Measurements from ENCODE around the gene CKAP5. TPM values are rescaled to one million over a fixed set of nuclear protein-coding genes. Genes with fewer than 3 reads are reported as not detected.

CKAP5 gene
- total RNA-seq, 1 experiment from 2014 or later, result 176 TPM

DNA sequence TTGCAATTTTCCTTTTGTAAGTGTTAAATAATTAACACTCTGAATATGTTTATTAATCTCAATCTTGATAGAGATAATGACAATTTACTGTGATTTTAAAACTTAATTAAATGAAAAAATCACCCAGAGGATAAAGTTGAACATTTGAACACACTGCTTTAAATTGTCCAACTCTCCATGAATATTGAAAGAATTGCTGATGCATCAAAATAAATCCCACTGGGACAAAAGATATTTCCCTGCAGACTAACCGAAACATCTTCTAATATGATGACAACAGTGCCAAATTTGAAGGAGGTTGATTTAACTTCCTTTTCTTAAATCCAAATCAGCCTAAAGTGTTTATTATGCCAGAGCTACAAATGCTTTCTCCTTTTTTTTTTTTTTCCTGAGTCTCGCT, 79.4 kb downstream of the CKAP5 start:
- Histone ChIP-seq H3K27me3 (no peaks in the 10 kb centered on the region), H3K4me1 (no peaks in the 10 kb centered on the region), H3K27ac (no peak overlapping the region), H3K36me3 (peaks cover 94% of the 10 kb centered on the region), H3K9me3 (replicated peaks) (no peaks in the 10 kb centered on the region), H3K4me3 (no peak overlapping the region)
- DNase-seq, result no peak

DNA sequence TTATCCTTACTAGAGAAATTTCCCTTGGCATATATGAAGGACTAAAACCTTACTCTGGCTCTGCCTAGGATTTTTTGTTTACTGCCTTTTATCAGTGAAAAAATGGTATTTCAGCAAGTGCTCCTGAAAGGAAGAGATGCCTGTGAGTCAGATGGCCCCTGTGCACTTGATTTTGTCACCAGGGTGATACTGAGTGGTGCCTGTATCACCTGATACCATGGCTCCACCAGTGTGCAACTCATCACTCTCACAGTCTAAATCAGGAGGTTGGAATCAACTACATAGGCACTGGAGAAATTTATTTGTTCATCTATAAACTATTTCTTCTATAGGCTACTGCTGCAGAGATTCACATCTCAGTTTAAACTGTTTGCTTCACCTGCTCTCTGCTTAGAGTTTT, 83.8 kb downstream of the CKAP5 start:
- Histone ChIP-seq H3K9me3 (replicated peaks) (no peaks in the 10 kb centered on the region), H3K36me3 (peaks cover 91% of the 10 kb centered on the region), H3K27me3 (no peaks in the 10 kb centered on the region), H3K4me1 (no peaks in the 10 kb centered on the region), H3K4me3 (no peak overlapping the region), H3K27ac (no peak overlapping the region)
- DNase-seq, result no peak

- no peak for DNase-seq
- H3K36me3 ChIP-seq, result peaks cover 91% of the 10 kb centered on the region
- no peak overlapping the region for H3K27ac ChIP-seq
- no peaks in the 10 kb centered on the region for H3K9me3 ChIP-seq (replicated peaks)
- no peaks in the 10 kb centered on the region for H3K4me1 ChIP-seq
- no peaks in the 10 kb centered on the region for H3K27me3 ChIP-seq
- H3K4me3 ChIP-seq, result no peak overlapping the region
Observed at GRCh38 chr11:46761807-46762206, 84.3 kb downstream of the CKAP5 start.

- no peak for DNase-seq
- Histone ChIP-seq H3K4me1 (no peaks in the 10 kb centered on the region), H3K9me3 (replicated peaks) (no peaks in the 10 kb centered on the region), H3K36me3 (peaks cover 89% of the 10 kb centered on the region), H3K4me3 (no peak overlapping the region), H3K27me3 (no peaks in the 10 kb centered on the region), H3K27ac (no peak overlapping the region)
Observed at GRCh38 chr11:46760429-46761128, 85.5 kb downstream of the CKAP5 start.

GRCh38 chr11:46759196-46759595, 86.9 kb downstream of the CKAP5 start:
- Histone ChIP-seq H3K9me3 (replicated peaks) (no peaks in the 10 kb centered on the region), H3K27ac (no peak overlapping the region), H3K4me3 (no peak overlapping the region), H3K4me1 (no peaks in the 10 kb centered on the region), H3K27me3 (no peaks in the 10 kb centered on the region), H3K36me3 (peaks cover 93% of the 10 kb centered on the region)
- DNase-seq, result no peak

- H3K4me3 ChIP-seq, result no peak overlapping the region
- DNase-seq, result no peak
- H3K36me3 ChIP-seq, result peaks cover 90% of the 10 kb centered on the region
- no peaks in the 10 kb centered on the region for H3K9me3 ChIP-seq (replicated peaks)
- H3K27ac ChIP-seq, result no peak overlapping the region
- no peaks in the 10 kb centered on the region for H3K4me1 ChIP-seq
- H3K27me3 ChIP-seq, result no peaks in the 10 kb centered on the region
Observed at GRCh38 chr11:46755962-46756361, 90.1 kb downstream of the CKAP5 start.

DNA sequence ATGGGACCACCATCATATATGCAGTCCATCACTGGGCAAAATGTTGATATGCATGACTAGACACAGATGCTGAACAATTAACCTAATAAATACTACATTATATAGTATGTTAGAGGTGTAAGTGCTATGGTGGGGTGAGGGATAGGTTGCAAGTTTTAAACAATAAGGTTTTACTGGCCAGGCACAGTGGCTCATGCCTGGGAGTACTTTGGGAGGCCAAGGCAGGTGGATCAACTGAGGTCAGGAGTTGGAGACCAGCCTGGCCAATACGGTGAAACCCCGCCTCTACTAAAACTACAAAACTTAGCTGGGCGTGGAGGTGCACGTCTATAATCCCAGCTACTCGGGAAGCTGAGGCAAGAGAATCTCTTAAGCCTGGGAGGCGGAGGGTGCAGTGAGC, 98.9 kb downstream of the CKAP5 start:
- Histone ChIP-seq H3K4me1 (no peaks in the 10 kb centered on the region), H3K27me3 (no peaks in the 10 kb centered on the region), H3K4me3 (no peak overlapping the region), H3K36me3 (peaks cover 95% of the 10 kb centered on the region), H3K9me3 (replicated peaks) (no peaks in the 10 kb centered on the region), H3K27ac (no peak overlapping the region)
- DNase-seq, result no peak

DNA sequence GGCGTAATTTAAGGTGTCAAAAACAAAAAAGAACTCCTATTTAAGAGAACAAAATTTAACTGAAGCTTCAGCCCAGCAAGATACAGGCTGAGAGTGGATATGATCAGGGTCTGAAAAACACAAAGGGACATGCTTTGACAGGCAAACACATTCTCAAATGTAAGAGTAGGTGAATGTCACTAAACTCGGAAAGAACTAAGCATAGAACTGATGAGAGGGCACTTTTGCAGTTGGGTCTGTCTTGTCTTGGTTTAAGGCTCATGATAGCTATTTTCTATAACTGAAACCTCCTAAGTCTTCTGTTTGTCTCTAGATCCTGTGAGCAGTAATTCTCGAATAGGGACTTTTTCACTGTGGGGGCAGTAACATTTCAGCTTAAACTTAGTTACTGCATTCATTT, 100.1 kb downstream of the CKAP5 start:
- no peaks in the 10 kb centered on the region for H3K4me1 ChIP-seq
- no peaks in the 10 kb centered on the region for H3K27me3 ChIP-seq
- DNase-seq, result no peak
- H3K27ac ChIP-seq, result no peak overlapping the region
- H3K4me3 ChIP-seq, result no peak overlapping the region
- no peaks in the 10 kb centered on the region for H3K9me3 ChIP-seq (replicated peaks)
- H3K36me3 ChIP-seq, result peaks cover 96% of the 10 kb centered on the region

GRCh38 chr11:46745328-46745727, 100.8 kb downstream of the CKAP5 start:
- H3K4me1 ChIP-seq, result no peaks in the 10 kb centered on the region
- no peak overlapping the region for H3K4me3 ChIP-seq
- H3K9me3 ChIP-seq (replicated peaks), result no peaks in the 10 kb centered on the region
- peaks cover 95% of the 10 kb centered on the region for H3K36me3 ChIP-seq
- no peak overlapping the region for H3K27ac ChIP-seq
- no peaks in the 10 kb centered on the region for H3K27me3 ChIP-seq
- no peak for DNase-seq

GRCh38 chr11:46743693-46744339, 102.3 kb downstream of the CKAP5 start:
- Histone ChIP-seq H3K27ac (no peak overlapping the region), H3K27me3 (no peaks in the 10 kb centered on the region), H3K9me3 (replicated peaks) (no peaks in the 10 kb centered on the region), H3K4me1 (no peaks in the 10 kb centered on the region), H3K4me3 (no peak overlapping the region), H3K36me3 (peaks cover 83% of the 10 kb centered on the region)
- no peak for DNase-seq

DNA sequence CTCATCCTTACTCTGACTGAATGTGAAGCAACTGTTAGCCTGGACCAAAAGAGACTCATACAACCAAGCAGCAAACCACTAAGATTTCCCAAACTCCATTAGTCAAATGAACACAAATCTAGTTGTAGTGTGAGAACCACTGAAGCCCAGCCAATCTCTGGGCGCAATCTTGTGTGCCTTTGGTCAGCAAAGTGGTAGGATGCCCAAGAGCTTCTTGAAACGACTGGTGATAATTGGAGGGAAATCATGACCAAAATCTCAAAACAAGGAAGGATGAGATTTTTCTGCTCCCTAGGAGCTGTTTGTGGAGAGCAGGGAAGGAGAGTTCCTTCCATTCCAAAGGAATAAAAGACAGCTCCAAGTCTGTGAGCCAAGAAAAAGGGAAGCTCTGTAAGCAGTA, 103.0 kb downstream of the CKAP5 start:
- DNase-seq, result no peak
- no peaks in the 10 kb centered on the region for H3K9me3 ChIP-seq (replicated peaks)
- no peaks in the 10 kb centered on the region for H3K27me3 ChIP-seq
- no peak overlapping the region for H3K4me3 ChIP-seq
- H3K4me1 ChIP-seq, result no peaks in the 10 kb centered on the region
- no peak overlapping the region for H3K27ac ChIP-seq
- peaks cover 75% of the 10 kb centered on the region for H3K36me3 ChIP-seq

DNA sequence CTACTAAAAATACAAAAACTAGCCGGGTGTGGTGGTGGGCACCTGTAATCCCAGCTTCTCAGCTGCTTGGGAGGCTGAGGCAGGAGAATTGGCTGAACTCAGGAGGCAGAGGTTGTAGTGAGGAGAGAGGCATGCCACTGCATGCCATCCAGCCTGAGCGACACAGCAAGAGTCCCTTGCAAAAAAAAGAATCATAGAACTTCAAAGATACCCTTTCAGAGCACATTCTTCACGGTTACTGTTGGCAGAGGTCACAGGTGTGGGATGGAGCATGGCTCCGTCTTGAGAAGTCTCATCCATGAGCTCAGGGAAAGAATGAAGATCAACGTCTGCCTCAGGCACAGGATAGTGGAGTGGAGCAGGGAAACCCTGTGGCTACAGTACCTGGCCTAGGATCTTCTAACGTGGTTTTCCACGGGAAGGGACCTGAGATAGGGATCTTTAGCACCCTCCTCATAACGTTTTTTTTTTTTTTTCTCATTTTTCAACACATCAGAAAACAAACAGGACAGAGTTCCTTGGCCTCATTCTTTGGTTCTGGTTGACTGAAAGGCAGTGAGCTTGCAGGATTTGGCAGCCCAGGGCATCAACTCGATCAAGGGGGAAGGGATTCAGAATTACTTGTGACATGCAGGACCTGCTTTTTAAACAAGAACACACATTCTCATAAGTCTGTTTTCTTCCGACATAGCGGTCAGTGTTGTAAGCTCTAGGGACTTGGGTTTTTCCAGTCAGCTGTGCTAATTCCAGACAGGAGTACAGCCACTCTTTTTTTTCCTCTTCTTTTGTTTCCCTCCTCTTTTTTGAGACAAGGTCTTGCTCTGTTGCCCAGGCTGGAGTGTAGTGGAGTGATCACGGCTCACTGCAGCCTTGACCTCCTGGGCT, 104.2 kb downstream of the CKAP5 start:
- Histone ChIP-seq H3K27ac (no peak overlapping the region), H3K4me3 (no peak overlapping the region), H3K4me1 (no peaks in the 10 kb centered on the region), H3K36me3 (peaks cover 66% of the 10 kb centered on the region), H3K9me3 (replicated peaks) (no peaks in the 10 kb centered on the region), H3K27me3 (no peaks in the 10 kb centered on the region)
- DNase-seq, result no peak

DNA sequence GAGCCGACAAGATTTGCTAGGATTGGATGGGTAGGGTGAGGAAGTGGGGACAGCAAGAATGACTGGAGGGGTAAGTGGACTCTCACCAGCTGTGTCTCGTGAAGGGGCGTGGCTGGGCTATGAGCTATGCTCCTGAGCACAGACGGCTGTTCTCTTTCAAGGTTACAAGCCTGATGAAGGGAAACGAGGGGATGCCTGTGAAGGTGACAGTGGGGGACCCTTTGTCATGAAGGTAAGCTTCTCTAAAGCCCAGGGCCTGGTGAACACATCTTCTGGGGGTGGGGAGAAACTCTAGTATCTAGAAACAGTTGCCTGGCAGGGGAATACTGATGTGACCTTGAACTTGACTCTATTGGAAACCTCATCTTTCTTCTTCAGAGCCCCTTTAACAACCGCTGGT, 107.2 kb downstream of the CKAP5 start:
- H3K36me3 ChIP-seq, result peaks cover 38% of the 10 kb centered on the region
- H3K27ac ChIP-seq, result no peak overlapping the region
- H3K9me3 ChIP-seq (replicated peaks), result no peaks in the 10 kb centered on the region
- H3K27me3 ChIP-seq, result no peaks in the 10 kb centered on the region
- H3K4me3 ChIP-seq, result no peak overlapping the region
- no peak for DNase-seq
- H3K4me1 ChIP-seq, result no peaks in the 10 kb centered on the region

DNA sequence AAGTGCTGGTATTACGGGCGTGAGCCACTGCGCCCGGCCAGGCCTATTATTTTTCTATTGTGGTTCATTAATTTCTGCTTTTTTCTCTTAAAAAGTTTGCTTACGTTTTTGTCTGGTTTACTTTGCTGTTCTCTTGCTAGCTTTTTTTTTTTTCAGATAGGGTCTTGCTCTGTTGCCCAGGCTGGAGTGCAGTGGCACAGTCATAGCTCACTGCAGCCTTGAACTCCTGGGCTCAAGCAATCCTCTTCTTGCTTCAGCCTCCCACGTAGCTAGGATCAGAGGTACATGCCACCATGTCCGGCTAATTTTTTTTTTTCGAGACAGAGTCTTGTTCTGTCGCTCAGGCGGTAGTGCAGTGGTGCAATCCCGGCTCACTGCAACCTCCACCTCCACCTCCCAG, 108.4 kb downstream of the CKAP5 start:
- H3K27ac ChIP-seq, result no peak overlapping the region
- no peak for DNase-seq
- peaks cover 26% of the 10 kb centered on the region for H3K36me3 ChIP-seq
- H3K27me3 ChIP-seq, result no peaks in the 10 kb centered on the region
- no peaks in the 10 kb centered on the region for H3K4me1 ChIP-seq
- H3K4me3 ChIP-seq, result no peak overlapping the region
- no peaks in the 10 kb centered on the region for H3K9me3 ChIP-seq (replicated peaks)

DNA sequence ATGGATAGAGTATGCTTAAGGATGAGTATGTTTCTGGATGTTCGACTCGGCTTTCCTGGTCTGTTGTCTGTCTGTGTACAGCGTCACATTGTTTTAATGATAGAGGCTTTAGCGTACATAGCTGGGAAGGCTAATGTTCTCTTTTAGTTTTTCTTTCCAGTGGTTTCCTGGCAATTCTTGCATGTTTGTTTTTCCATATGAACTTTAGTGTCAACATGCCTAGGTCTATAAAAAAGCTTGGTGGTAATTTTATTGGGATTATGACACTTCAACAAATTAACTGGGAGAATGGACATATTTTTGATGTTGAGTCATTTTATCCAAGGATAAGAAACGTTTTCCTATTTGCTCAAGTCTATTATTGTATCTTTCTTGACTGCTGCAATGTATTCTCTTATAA, 109.5 kb downstream of the CKAP5 start:
- no peak for DNase-seq

More for the DNA sequence above, 109.5 kb downstream of the CKAP5 start:
- Histone ChIP-seq H3K36me3 (peaks cover 15% of the 10 kb centered on the region), H3K27me3 (no peaks in the 10 kb centered on the region), H3K4me3 (no peak overlapping the region), H3K4me1 (no peaks in the 10 kb centered on the region), H3K9me3 (replicated peaks) (no peaks in the 10 kb centered on the region), H3K27ac (no peak overlapping the region)
